ENCODE measurements around the gene IL1R1.

- TF ChIP-seq CTCF (IDR thresholded peaks at IDR 0.05; ENCODE audit: low read depth, low read length) (no peak), MAX (IDR thresholded peaks at IDR 0.05; ENCODE audit: low read depth, low read length) (no peak)
These were observed 42.0 kb upstream of the IL1R1 start for GRCh38 chr2:102100371-102101096.
